Right ventricle myocardium superior (tissue), 1 donor: ENCODE data around the gene TLR6. TPM values are rescaled to one million over a fixed set of nuclear protein-coding genes. Genes with fewer than 3 reads are reported as not detected.
A peak's percentile ranks its signal among the peaks of the same experiment; 100 is the strongest.

Experiments used
- ATAC-seq: fragments of 200-7000 bp; cut with Tn5 transposase; one replicate; pipeline ENCODE4 v1.9.1; 2020; ENCODE audit warnings: mild to moderate bottlenecking; ENCODE audit not compliant: poor library complexity
- DNase-seq: peaks from one replicate; pipeline ENCODE4 v3.0.0-alpha.2; 2020
- intact Hi-C: fragments of 100-400 bp; cut with DNase I; formaldehyde crosslinking; loops from one replicate; pipeline ENCODE4 v1.11.2; 2022
- long read RNA-seq: library from polyadenylated mRNA; unstranded; transcript quantifications from one replicate; pipeline ENCODE4 v2.0.0, GENCODE V29; 2021
- total RNA-seq: library from RNA; stranded (reverse); fragmentation: NEBNext Ultra II Directional; extraction: Animal tissue kit (Norgen Biotek cat#: 25700); gene quantifications from one replicate; pipeline ENCODE4 v1.2.1, GENCODE V29; 2021
- donor health status: DM: no; HTN: yes; CAD: no; lungs with severe emphysema.

The TLR6 gene
- total RNA-seq, result 2.3 TPM
- long read RNA-seq, result 0 reads

GRCh38 chr4:38856524-38857337, at the start of gene TLR6:
Gene TLR6, minus strand, starts transcription at chr4:38856817. Its CDS starts 27,344 bp downstream, at chr4:38829473.
- DNase-seq, result no peak
- intact Hi-C loops, result loop anchor here (5.0 kb wide), 1 partner anchor 94 kb away; no protein-coding TSS in a partner anchor
- ATAC-seq, result peak; percentile 71

- DNase-seq (no peak), ATAC-seq (peak; percentile 42)
- intact Hi-C loops, result no loop called here
These were observed 49.2 kb upstream of the TLR6 start for GRCh38 chr4:38905652-38906385.

GRCh38 chr4:38904682-38905081, 48.1 kb upstream of the TLR6 start:
- intact Hi-C loops, result no loop called here
- DNase-seq (no peak), ATAC-seq (no peak)

GRCh38 chr4:38904090-38904666, 47.6 kb upstream of the TLR6 start:
- intact Hi-C loops, result no loop called here
- ATAC-seq (no peak), DNase-seq (no peak)

- peak; percentile 69 for ATAC-seq
These were observed 46.1 kb upstream of the TLR6 start for GRCh38 chr4:38902695-38903094.

GRCh38 chr4:38902221-38902620, 45.6 kb upstream of the TLR6 start:
- no peak for DNase-seq
- intact Hi-C loops, result loop anchor here (2.0 kb wide), 1 partner anchor 233 kb away; no protein-coding TSS in a partner anchor
- ATAC-seq, result no peak

More at GRCh38 chr4:38902695-38903094, 46.1 kb upstream of the TLR6 start:
- DNase-seq, result no peak
- intact Hi-C loops, result loop anchor here (2.0 kb wide), 1 partner anchor 232 kb away; no protein-coding TSS in a partner anchor

GRCh38 chr4:38898245-38898644, 41.6 kb upstream of the TLR6 start:
- DNase-seq (no peak), ATAC-seq (no peak)
- intact Hi-C loops, result no loop called here

- DNase-seq (no peak), ATAC-seq (no peak)
- intact Hi-C loops, result no loop called here
These were observed 40.3 kb upstream of the TLR6 start for GRCh38 chr4:38896940-38897339.

- intact Hi-C loops, result no loop called here
- no peak for ATAC-seq
- no peak for DNase-seq
These were observed 37.8 kb upstream of the TLR6 start for GRCh38 chr4:38894322-38894982.

GRCh38 chr4:38891051-38891983, 34.7 kb upstream of the TLR6 start:
- no peak for DNase-seq
- ATAC-seq, result no peak
- intact Hi-C loops, result no loop called here

- peak; percentile 34 for ATAC-seq
- no peak for DNase-seq
- intact Hi-C loops, result no loop called here
These were observed 32.5 kb upstream of the TLR6 start for GRCh38 chr4:38889143-38889542.

- no peak for ATAC-seq
These were observed 27.6 kb upstream of the TLR6 start for GRCh38 chr4:38884254-38884653.

GRCh38 chr4:38876636-38877035, 20.0 kb upstream of the TLR6 start:
- no peak for DNase-seq
- no peak for ATAC-seq
- intact Hi-C loops, result no loop called here

More at GRCh38 chr4:38884254-38884653, 27.6 kb upstream of the TLR6 start:
- no peak for DNase-seq
- intact Hi-C loops, result no loop called here

GRCh38 chr4:38873290-38873944, 16.8 kb upstream of the TLR6 start:
- ATAC-seq, result no peak
- no peak for DNase-seq
- intact Hi-C loops, result no loop called here

GRCh38 chr4:38872620-38873019, 16.0 kb upstream of the TLR6 start:
- no peak for DNase-seq
- no peak for ATAC-seq
- intact Hi-C loops, result no loop called here

GRCh38 chr4:38871593-38871992, 15.0 kb upstream of the TLR6 start:
- intact Hi-C loops, result no loop called here
- DNase-seq (no peak), ATAC-seq (no peak)

GRCh38 chr4:38870098-38870808, 13.6 kb upstream of the TLR6 start:
- ATAC-seq, result no peak
- DNase-seq, result no peak
- intact Hi-C loops, result no loop called here
